Uterus (tissue), 2 donors: ENCODE measurements around the gene STIM2.

Experiments used
- POLR2A ChIP-seq, 2 donors: fragments of 450-650 bp; IDR thresholded peaks; one replicate each; pipeline ENCODE4 v1.6.1; 2016; ENCODE audit warnings: antibody characterized with exemption in 2 of 2, mild to moderate bottlenecking in 1 of 2, moderate library complexity in 1 of 2
- TF ChIP-seq, protein P1 (sequence below), 4 experiments: fragments of 200-600 bp in 2 of 4; fragments of 450-650 bp in 2 of 4; sonication (generic) in 2 of 4; IDR thresholded peaks; one replicate each; pipeline ENCODE4 v1.5.1; 2016 to 2019; ENCODE audit warnings: antibody characterized with exemption in 4 of 4, mild to moderate bottlenecking in 2 of 4, moderate library complexity in 1 of 4

DNA sequence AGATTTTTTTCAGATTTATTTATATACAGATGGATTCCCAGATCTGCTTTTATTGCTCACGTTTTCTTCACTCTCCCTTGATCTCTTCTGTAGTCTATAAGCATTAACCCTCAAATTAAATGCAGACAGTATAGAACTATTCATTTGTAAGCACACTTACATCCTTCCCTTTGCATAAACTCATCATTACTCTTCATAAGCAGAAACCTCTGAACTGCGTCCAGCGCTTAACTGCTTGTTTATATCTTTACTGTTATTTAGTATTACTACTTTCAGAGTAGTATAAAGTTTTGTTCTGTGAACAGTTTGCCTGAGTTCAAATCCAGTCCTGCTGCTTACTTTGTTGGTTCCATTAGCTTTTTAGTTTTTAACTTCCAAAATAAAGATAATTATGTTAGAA lies 132.9 kb downstream of the STIM2 start:
- TF ChIP-seq, protein P1, sequence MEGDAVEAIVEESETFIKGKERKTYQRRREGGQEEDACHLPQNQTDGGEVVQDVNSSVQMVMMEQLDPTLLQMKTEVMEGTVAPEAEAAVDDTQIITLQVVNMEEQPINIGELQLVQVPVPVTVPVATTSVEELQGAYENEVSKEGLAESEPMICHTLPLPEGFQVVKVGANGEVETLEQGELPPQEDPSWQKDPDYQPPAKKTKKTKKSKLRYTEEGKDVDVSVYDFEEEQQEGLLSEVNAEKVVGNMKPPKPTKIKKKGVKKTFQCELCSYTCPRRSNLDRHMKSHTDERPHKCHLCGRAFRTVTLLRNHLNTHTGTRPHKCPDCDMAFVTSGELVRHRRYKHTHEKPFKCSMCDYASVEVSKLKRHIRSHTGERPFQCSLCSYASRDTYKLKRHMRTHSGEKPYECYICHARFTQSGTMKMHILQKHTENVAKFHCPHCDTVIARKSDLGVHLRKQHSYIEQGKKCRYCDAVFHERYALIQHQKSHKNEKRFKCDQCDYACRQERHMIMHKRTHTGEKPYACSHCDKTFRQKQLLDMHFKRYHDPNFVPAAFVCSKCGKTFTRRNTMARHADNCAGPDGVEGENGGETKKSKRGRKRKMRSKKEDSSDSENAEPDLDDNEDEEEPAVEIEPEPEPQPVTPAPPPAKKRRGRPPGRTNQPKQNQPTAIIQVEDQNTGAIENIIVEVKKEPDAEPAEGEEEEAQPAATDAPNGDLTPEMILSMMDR (IDR thresholded peaks at IDR 0.05): no peak
- no peak for TF ChIP-seq POLR2A (IDR thresholded peaks at IDR 0.05)
